ENCODE data around the gene ACOT8. TPM values are rescaled to one million over a fixed set of nuclear protein-coding genes. Genes with fewer than 3 reads are reported as not detected.
"Not testable (repeated sequence)": the region's sequence is repeated elsewhere in the genome, so short reads cannot be mapped to it uniquely, and the experiment has no call there.

Gene ACOT8
- total RNA-seq, 1 donor from 2014 or later: 20.6 TPM

GRCh38 chr20:45801851-45802250 lies 55.3 kb downstream of the ACOT8 start:
- no peak for DNase-seq (ENCODE audit: extremely low spot score, unreplicated experiment)
- Mint-ChIP-seq H3K4me3 (no peak overlapping the region), H3K36me3 (peaks cover 16% of the 10 kb centered on the region), H3K27me3 (no peaks in the 10 kb centered on the region), H3K27ac (no peak overlapping the region), H3K9me3 (no peaks in the 10 kb centered on the region), H3K4me1 (ENCODE audit: unreplicated experiment) (no peaks in the 10 kb centered on the region)
- TF ChIP-seq CTCF (conservative IDR thresholded peaks at IDR 0.05): no peak

GRCh38 chr20:45798935-45799642 lies 58.1 kb downstream of the ACOT8 start:
- DNase-seq (ENCODE audit: extremely low spot score, unreplicated experiment): no peak
- Mint-ChIP-seq H3K36me3 (peaks cover 18% of the 10 kb centered on the region), H3K27ac (peak overlapping the region; percentile 4), H3K27me3 (no peaks in the 10 kb centered on the region), H3K4me1 (ENCODE audit: unreplicated experiment) (no peaks in the 10 kb centered on the region), H3K4me3 (no peak overlapping the region), H3K9me3 (no peaks in the 10 kb centered on the region)
- TF ChIP-seq CTCF (conservative IDR thresholded peaks at IDR 0.05): peak; percentile 77

- DNase-seq (ENCODE audit: extremely low spot score, unreplicated experiment); H3K27ac Mint-ChIP-seq; H3K27me3 Mint-ChIP-seq; H3K9me3 Mint-ChIP-seq; H3K4me1 Mint-ChIP-seq (ENCODE audit: unreplicated experiment); H3K4me3 Mint-ChIP-seq: not testable (repeated sequence)
- peaks cover 14% of the 10 kb centered on the region for H3K36me3 Mint-ChIP-seq
Observed at GRCh38 chr20:45797955-45798354, 59.2 kb downstream of the ACOT8 start.

- not testable (repeated sequence) for H3K27me3 Mint-ChIP-seq; H3K27ac Mint-ChIP-seq; H3K4me1 Mint-ChIP-seq (ENCODE audit: unreplicated experiment); H3K9me3 Mint-ChIP-seq; H3K4me3 Mint-ChIP-seq; DNase-seq (ENCODE audit: extremely low spot score, unreplicated experiment)
- H3K36me3 Mint-ChIP-seq: peaks cover 14% of the 10 kb centered on the region
Observed at GRCh38 chr20:45797510-45797909, 59.7 kb downstream of the ACOT8 start.

- no peak for TF ChIP-seq CTCF (conservative IDR thresholded peaks at IDR 0.05)
- Mint-ChIP-seq H3K4me3 (no peak overlapping the region), H3K27ac (no peak overlapping the region), H3K4me1 (ENCODE audit: unreplicated experiment) (peaks cover 8% of the 10 kb centered on the region), H3K36me3 (peaks cover 14% of the 10 kb centered on the region), H3K27me3 (no peaks in the 10 kb centered on the region), H3K9me3 (no peaks in the 10 kb centered on the region)
- DNase-seq (ENCODE audit: extremely low spot score, unreplicated experiment): no peak
Observed at GRCh38 chr20:45796337-45797065, 60.7 kb downstream of the ACOT8 start.

- peaks cover 14% of the 10 kb centered on the region for H3K36me3 Mint-ChIP-seq
- H3K4me1 Mint-ChIP-seq (ENCODE audit: unreplicated experiment): peaks cover 9% of the 10 kb centered on the region
- peak overlapping the region; percentile 94 for H3K27ac Mint-ChIP-seq
- no peak for TF ChIP-seq CTCF (conservative IDR thresholded peaks at IDR 0.05)
- no peaks in the 10 kb centered on the region for H3K9me3 Mint-ChIP-seq
- no peak for DNase-seq (ENCODE audit: extremely low spot score, unreplicated experiment)
- peaks cover 3% of the 10 kb centered on the region for H3K27me3 Mint-ChIP-seq
- H3K4me3 Mint-ChIP-seq: peak overlapping the region; percentile 96
Observed at GRCh38 chr20:45792317-45793118, 64.7 kb downstream of the ACOT8 start.

Other genes with a start within 250 kb of the ACOT8 start
- gene WFDC10A, start 227.7 kb downstream of the ACOT8 start, total RNA-seq (ENCODE audit: low replicate concordance): not detected in 2 replicates
- gene WFDC9, start 226.1 kb downstream of the ACOT8 start, total RNA-seq (ENCODE audit: low replicate concordance): not detected in 2 replicates
- gene WFDC11, start 187.2 kb downstream of the ACOT8 start, total RNA-seq (ENCODE audit: low replicate concordance): not detected in 2 replicates
- gene WFDC13, start 155.4 kb downstream of the ACOT8 start, total RNA-seq (ENCODE audit: low replicate concordance): not detected in 2 replicates
- gene WFDC10B, start 152.4 kb downstream of the ACOT8 start, total RNA-seq (ENCODE audit: low replicate concordance): not detected in 2 replicates
- gene SPINT4, start 135.0 kb downstream of the ACOT8 start, total RNA-seq (ENCODE audit: low replicate concordance): not detected in 2 replicates
- gene WFDC3, start 65.5 kb downstream of the ACOT8 start, total RNA-seq (ENCODE audit: low replicate concordance): not detected in 2 replicates
- 26.5 and 32.9 TPM in 2 replicates for gene DNTTIP1, start 65.4 kb downstream of the ACOT8 start, total RNA-seq (ENCODE audit: low replicate concordance)
- 46.4 and 136 TPM in 2 replicates for gene UBE2C, start 44.7 kb downstream of the ACOT8 start, total RNA-seq (ENCODE audit: low replicate concordance)
- gene TNNC2, start 30.1 kb downstream of the ACOT8 start, total RNA-seq (ENCODE audit: low replicate concordance): 2.1 TPM in 1 of 2 replicates, not detected in the other
- gene SNX21, start 23.6 kb downstream of the ACOT8 start, total RNA-seq (ENCODE audit: low replicate concordance): 12.2 and 16.4 TPM in 2 replicates
- gene ZSWIM3, start 222 bp upstream of the ACOT8 start, total RNA-seq (ENCODE audit: low replicate concordance): 3.7 and 4.7 TPM in 2 replicates
- gene ZSWIM1, start 23.8 kb upstream of the ACOT8 start, total RNA-seq (ENCODE audit: low replicate concordance): 17.1 and 17.3 TPM in 2 replicates
- 2.6 and 4.2 TPM in 2 replicates for gene SPATA25, start 30.2 kb upstream of the ACOT8 start, total RNA-seq (ENCODE audit: low replicate concordance)
- 6.4 TPM in 2 replicates for gene NEURL2, start 33.8 kb upstream of the ACOT8 start, total RNA-seq (ENCODE audit: low replicate concordance)
- 142 and 174 TPM in 2 replicates for gene CTSA, start 33.9 kb upstream of the ACOT8 start, total RNA-seq (ENCODE audit: low replicate concordance)
- gene PLTP, start 54.8 kb upstream of the ACOT8 start, total RNA-seq (ENCODE audit: low replicate concordance): 40.7 and 96.5 TPM in 2 replicates
- gene PCIF1, start 77.3 kb upstream of the ACOT8 start, total RNA-seq (ENCODE audit: low replicate concordance): 35.0 and 37.6 TPM in 2 replicates
- gene ZNF335, start 114.8 kb upstream of the ACOT8 start, total RNA-seq (ENCODE audit: low replicate concordance): 19.9 and 23.6 TPM in 2 replicates
- gene MMP9, start 151.5 kb upstream of the ACOT8 start, total RNA-seq (ENCODE audit: low replicate concordance): 0.53 TPM in 1 of 2 replicates, not detected in the other
- gene SLC12A5, start 171.8 kb upstream of the ACOT8 start, total RNA-seq (ENCODE audit: low replicate concordance): 3.1 and 5.1 TPM in 2 replicates
- gene NCOA5, start 232.6 kb upstream of the ACOT8 start, total RNA-seq (ENCODE audit: low replicate concordance): 43.5 and 48.6 TPM in 2 replicates

Measured in type B pancreatic cell (in vitro differentiated cells).